HG03575 (cell line): ENCODE measurements around the gene STAT5A.
"Not testable (repeated sequence)": the region's sequence is repeated elsewhere in the genome, so short reads cannot be mapped to it uniquely, and the experiment has no call there.

ENCODE experiments used
- ATAC-seq: cut with Tn5 transposase; IDR thresholded peaks from one replicate; pipeline ENCODE4 v1.9.1; 2021; ENCODE audit not compliant: unreplicated experiment, insufficient number of reproducible peaks, low FRiP score; ENCODE audit errors: extremely low read depth

The STAT5A gene

GRCh38 chr17:42287977-42288802, at the start of gene STAT5A:
Gene STAT5A (plus strand): TSS chr17:42288498. CDS start chr17:42289412, 914 bp downstream.
- ATAC-seq, result no peak

- ATAC-seq, result not testable (repeated sequence)
Observed at GRCh38 chr17:42239576-42239975, 48.7 kb upstream of the STAT5A start.

- no peak for ATAC-seq
Observed at GRCh38 chr17:42240201-42240600, 48.1 kb upstream of the STAT5A start.

- not testable (repeated sequence) for ATAC-seq
Observed at GRCh38 chr17:42240863-42241262, 47.4 kb upstream of the STAT5A start.

GRCh38 chr17:42241871-42242270, 46.4 kb upstream of the STAT5A start:
- no peak for ATAC-seq

- no peak for ATAC-seq
Observed at GRCh38 chr17:42243493-42243982, 44.8 kb upstream of the STAT5A start.

GRCh38 chr17:42244116-42244515, 44.2 kb upstream of the STAT5A start:
- ATAC-seq, result not testable (repeated sequence)

GRCh38 chr17:42245183-42245582, 43.1 kb upstream of the STAT5A start:
- not testable (repeated sequence) for ATAC-seq

- no peak for ATAC-seq
Observed at GRCh38 chr17:42246515-42246914, 41.8 kb upstream of the STAT5A start.

GRCh38 chr17:42247734-42248133, 40.6 kb upstream of the STAT5A start:
- no peak for ATAC-seq

GRCh38 chr17:42248351-42249179, 39.7 kb upstream of the STAT5A start:
- no peak for ATAC-seq

GRCh38 chr17:42249681-42250446, 38.4 kb upstream of the STAT5A start:
- no peak for ATAC-seq

GRCh38 chr17:42251115-42251514, 37.2 kb upstream of the STAT5A start:
- no peak for ATAC-seq

GRCh38 chr17:42252597-42253550, 35.4 kb upstream of the STAT5A start:
- ATAC-seq, result no peak

- ATAC-seq, result no peak
Observed at GRCh38 chr17:42253578-42253977, 34.7 kb upstream of the STAT5A start.

GRCh38 chr17:42255445-42255844, 32.9 kb upstream of the STAT5A start:
- no peak for ATAC-seq

- ATAC-seq, result no peak
Observed at GRCh38 chr17:42260318-42260717, 28.0 kb upstream of the STAT5A start.

GRCh38 chr17:42264366-42264765, 23.9 kb upstream of the STAT5A start:
- ATAC-seq, result not testable (repeated sequence)
